HG03064 (cell line): Measurements from ENCODE around the gene HEBP1.

ENCODE experiments used
- ATAC-seq: cut with Tn5 transposase; IDR thresholded peaks from one replicate; pipeline ENCODE4 v1.9.1; 2021; ENCODE audit warnings: low read depth; ENCODE audit not compliant: unreplicated experiment

Gene HEBP1

GRCh38 chr12:12992418-12993130 lies 7.5 kb downstream of the HEBP1 start:
- ATAC-seq = no peak

DNA sequence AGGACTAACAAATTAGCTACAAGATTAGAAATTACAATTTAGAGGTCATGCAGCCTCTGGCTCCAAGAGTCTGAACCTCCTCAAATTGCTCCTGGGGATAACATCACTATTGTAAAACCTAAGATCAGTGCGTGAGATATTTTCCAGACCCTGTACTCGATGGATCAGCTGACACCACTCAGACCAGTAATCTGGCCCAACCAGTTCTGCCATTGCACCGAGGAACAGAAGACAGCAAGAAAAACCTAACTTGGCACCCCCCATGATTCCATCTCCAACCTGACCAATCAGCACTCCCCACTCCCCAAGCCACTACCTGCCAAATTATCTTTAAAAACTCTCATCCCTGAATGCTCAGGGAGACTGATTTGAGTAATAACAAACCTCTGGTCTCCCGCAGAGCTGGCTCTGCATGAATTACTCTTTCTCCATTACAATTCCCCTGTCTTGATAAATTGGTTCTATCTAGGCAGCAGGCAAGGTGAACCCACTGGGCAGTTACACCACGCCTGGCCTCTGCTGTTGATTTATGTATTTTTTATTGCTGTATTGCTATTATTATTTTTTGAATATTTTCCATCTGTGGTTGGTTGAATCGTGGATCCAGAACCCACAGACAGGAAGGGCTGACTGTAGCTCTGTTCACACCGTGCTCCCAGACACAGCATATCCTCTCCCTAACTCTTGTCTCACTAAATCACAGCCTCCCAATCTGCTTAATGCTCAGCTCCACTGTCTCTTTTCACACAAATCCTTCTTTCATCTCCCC lies 9.2 kb downstream of the HEBP1 start:
- no peak for ATAC-seq

DNA sequence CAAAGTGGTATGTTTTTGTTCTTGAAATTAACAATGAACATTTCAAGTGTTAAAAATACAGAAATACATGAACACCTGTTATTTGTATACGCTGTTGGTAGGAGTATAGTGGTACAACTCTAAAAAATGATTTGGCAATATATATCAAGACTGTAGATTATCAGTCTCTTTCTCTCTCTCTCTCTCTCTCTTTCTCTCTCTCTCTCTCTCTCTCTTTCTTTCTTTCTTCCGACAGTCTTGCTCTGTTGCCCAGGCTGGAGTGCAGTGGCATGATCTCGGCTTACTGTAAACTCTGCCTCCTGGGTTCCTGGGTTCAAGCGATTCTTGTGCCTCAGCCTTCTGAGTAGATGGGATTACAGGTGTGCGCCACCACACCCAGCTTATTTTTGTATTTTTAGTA lies 12.6 kb downstream of the HEBP1 start:
- ATAC-seq = no peak

DNA sequence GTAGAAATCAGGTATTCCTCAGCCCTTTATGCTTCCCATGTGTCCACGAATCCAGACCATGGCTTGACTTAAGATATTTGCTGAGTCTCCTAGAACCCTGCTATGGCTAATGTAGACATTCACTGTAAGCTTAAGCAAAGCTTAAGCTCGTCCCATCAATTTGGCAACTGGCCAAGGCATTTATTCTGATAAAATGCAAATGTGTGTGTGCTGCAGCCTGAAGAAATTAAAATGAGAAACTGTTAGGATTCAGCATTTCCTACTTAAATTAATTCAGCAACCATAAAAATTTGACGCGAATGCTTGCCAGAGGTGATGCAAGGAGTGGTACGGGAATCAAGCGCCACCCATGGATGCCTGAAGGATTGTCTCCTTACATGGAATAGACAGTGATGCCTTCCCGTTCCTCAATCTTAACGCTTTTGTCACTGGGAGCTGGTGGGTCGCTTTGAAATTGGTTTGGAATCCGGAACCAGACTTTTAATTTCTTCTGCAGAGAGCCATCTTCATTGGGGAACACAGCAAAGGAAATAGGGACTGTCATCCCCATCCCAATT lies 13.2 kb downstream of the HEBP1 start:
- ATAC-seq = no peak

DNA sequence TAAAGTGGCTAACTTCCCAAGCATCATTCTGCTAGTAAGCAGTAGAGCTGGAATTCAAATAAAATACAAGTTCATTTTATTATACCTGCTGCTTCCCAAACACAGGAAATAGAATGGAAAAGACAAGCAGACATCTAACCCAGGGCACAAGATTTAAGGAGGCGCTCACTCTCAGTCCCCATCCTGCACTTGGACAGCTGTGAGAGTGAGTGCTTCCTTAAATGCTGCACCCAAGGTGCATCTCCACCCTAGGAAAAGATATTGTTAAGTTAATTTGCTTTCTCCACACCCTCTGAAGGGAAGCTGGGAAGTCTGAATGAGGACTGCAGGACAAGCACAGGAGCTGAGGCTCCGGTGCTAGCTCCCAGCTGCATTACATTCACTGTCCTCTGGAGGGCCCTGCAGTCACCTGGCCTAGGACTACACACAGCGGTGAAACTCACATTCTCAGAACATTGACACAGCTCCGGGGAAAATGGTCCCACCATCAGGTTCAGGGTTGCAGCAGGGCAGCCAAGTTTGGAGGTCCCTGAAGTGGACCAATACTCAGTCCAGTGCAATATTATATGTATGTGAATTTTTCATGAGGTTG lies 14.2 kb downstream of the HEBP1 start:
- ATAC-seq = no peak

DNA sequence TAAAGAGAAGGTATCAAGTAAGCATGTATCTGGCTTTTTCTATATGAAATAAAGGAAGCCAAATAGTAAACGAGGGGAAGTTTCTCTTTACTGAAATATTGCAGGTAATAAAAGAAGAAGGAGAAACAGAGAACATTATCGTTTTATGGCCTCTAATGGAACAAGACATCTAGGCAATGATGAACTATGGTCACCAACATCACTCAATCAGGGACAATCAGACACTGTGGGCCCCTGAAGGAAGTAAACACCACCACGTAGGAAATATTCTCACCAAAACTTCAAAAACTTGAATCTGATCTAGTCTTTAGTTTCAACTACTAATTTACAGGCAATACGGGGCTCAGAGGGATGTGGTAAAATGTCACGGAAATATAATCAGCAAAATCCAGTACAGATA lies 15.9 kb downstream of the HEBP1 start:
- ATAC-seq = no peak

- no peak for ATAC-seq
Observed at GRCh38 chr12:12983420-12984035, 16.5 kb downstream of the HEBP1 start.

DNA sequence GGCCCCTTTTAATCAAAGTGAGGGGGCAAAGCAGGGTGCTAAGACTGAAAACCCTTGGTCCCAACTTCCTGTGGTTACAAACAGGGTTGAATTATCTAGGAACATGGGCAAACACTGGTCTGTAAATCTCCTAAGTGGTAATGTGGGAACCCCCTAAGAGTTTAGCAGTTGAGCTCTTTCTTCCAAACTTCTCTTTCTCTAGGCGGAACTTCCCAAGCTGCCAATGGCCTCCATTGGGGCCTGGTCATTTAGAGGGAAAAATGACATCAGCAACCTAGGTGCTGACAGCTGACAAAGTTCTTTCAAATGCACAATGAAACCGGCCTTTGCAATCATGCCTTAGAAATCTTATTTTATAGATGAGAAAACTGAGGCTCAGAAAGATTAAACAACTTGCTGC lies 17.7 kb downstream of the HEBP1 start:
- no peak for ATAC-seq

DNA sequence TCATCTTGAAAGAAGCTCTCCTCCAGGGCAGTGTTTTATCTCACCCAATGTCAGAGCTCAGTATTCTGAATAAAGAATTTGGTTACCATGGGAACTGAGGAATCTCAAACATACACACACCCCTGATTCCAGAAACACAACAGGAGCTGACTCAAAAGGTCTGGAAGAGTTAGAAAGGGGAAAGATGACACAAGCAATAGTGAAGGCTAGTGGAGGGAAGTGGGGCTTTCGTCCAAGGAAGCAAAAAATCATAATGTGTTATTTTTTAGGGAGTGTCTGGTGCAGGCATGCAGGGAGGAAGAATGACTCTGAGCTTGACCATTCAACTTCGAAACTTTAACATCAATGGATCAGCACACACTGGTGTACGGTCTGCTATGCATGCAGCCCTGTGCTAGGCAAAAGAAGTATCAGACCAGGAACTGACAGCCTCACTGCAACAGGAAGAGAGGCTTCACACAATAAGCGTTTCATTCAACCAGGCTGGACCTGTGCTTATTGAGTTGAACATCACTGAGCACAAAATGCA lies 20.3 kb downstream of the HEBP1 start:
- ATAC-seq = no peak

GRCh38 chr12:12979126-12979525 lies 20.9 kb downstream of the HEBP1 start:
- no peak for ATAC-seq

- no peak for ATAC-seq
Observed at GRCh38 chr12:12977231-12977630, 22.8 kb downstream of the HEBP1 start.

GRCh38 chr12:12976366-12976765 lies 23.7 kb downstream of the HEBP1 start:
- no peak for ATAC-seq

DNA sequence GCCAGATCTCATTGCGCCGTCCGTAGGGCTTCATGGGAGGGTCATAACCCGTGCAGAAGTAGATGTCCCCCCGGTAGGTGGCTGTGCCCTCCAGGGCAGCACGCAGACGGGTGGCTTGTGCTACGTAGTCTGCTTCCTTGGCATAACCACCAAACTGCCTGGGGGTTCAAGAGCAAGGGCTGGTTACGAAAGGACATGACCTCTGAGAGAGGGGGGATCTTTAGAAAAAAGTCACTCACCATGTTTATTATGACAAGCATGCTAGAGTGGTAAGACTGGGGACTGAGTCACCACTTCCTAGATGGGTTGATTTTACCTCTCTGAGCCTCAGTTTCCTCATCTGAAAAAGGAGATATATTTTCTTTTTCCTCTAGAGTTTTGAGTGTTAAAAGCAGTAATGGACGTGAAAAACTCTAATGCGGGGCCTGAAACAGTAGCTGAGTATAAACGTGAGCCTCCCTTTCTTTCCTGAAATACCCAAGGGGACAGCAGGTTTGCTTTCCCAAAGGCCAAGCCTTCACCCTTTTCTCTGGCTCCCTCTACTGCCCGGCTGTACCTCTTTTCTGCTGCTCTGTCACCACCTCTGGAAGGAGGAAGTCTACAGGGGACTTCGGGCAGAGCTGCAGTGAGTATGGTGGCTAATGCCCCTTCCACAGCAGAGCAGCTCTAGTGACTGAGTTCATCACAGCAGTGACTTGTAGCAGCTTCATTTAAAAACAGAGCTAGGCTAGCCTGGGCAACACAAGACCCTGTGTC lies 24.6 kb downstream of the HEBP1 start:
- no peak for ATAC-seq

GRCh38 chr12:12974211-12974610 lies 25.9 kb downstream of the HEBP1 start:
- no peak for ATAC-seq

- ATAC-seq = no peak
Observed at GRCh38 chr12:12973019-12973418, 27.0 kb downstream of the HEBP1 start.

- ATAC-seq = no peak
Observed at GRCh38 chr12:12965836-12966235, 34.2 kb downstream of the HEBP1 start.

GRCh38 chr12:12964255-12964654 lies 35.8 kb downstream of the HEBP1 start:
- ATAC-seq = no peak

DNA sequence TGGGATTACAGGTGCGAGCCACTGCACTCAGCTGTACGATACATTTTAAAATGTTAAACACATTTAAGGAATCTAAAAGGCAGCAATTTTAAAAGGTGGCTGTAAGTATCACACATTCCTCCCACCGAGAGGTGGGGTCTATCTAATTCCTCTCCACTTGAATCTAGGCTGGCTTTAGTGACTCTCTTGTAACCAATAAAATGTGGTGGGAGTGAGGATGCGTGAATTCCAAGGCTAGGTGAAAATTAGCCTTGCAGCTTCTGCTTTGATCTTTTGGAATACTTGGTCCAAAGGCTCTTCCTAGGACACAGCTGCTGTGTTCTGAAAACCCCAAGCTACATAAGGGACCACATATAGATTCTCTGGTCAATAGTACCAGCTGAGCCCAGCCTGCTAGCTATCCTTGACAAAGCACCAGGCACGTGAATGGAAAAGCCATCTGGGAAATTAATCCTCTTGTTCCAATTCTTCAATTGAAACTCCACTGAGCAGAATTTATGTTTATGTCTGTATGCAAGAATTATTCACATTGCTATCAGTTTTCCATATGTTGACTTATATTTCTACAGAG lies 39.3 kb downstream of the HEBP1 start:
- ATAC-seq = no peak

DNA sequence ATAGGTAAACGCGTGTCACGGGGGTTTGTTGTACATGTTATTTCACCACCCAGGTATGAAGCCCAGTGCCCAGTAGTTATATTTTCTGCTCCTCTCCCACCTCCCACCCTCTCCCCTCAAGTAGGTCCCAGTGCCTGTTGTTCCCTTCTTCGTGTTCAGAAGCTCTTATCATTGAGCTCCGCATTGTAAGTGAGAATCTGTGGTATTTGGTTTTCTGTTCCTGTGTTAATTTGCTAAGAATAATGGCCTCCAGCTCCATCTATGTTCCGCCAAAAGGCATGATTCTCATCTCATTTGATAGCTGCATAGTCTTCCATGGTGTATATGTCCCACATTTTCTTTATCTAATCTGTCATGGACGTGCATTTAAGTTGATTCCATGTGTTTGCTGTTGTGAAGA lies 41.2 kb downstream of the HEBP1 start:
- ATAC-seq = no peak
